ENCODE measurements around the gene CHMP3. TPM values are rescaled to one million over a fixed set of nuclear protein-coding genes. Genes with fewer than 3 reads are reported as not detected.

The CHMP3 gene
- total RNA-seq, 4 donors from 2014 or later: 206 to 236 (median 211) TPM

- WGBS, 2 donors (ENCODE audit: low coverage in 1 of 2): 46 to 60% methylated on average over 3 of the region's 3 CpGs
- Histone ChIP-seq H3K9me3 (no peaks in the 10 kb centered on the region), H3K36me3 (peaks cover 13 to 89% of the 10 kb centered on the region in 2 donors), H3K27ac (peak overlapping the region; percentile 53 to 66 (median 56)), H3K27me3 (no peaks in the 10 kb centered on the region), H3K4me1 (peaks cover 10 to 48% (median 22%) of the 10 kb centered on the region in 3 donors), H3K4me3 (no peak overlapping the region)
- no peak for TF ChIP-seq EP300 (IDR thresholded peaks at IDR 0.05)
- no peak for TF ChIP-seq POLR2AphosphoS5 (IDR thresholded peaks at IDR 0.05)
- no peak for TF ChIP-seq POLR2A (IDR thresholded peaks at IDR 0.05)
- TF ChIP-seq CTCF (IDR thresholded peaks at IDR 0.05): no peak
- peak; percentile 55 for ATAC-seq
These were observed 98.6 kb downstream of the CHMP3 start for GRCh38 chr2:86464652-86465051.

- Histone ChIP-seq H3K36me3 (peaks cover 11 to 93% of the 10 kb centered on the region in 2 donors), H3K4me1 (peaks cover 10 to 47% (median 19%) of the 10 kb centered on the region in 3 donors), H3K4me3 (no peak overlapping the region), H3K27ac (peak overlapping the region in 1 of 4 donors; percentile 18), H3K9me3 (no peaks in the 10 kb centered on the region), H3K27me3 (no peaks in the 10 kb centered on the region)
- no peak for TF ChIP-seq POLR2A (IDR thresholded peaks at IDR 0.05)
- no peak for TF ChIP-seq POLR2AphosphoS5 (IDR thresholded peaks at IDR 0.05)
- no peak for TF ChIP-seq CTCF (IDR thresholded peaks at IDR 0.05)
- TF ChIP-seq EP300 (IDR thresholded peaks at IDR 0.05): no peak
- no peak for ATAC-seq
- WGBS, 2 donors (ENCODE audit: low coverage in 1 of 2): 97 to 100% methylated on average over 3 of the region's 3 CpGs
These were observed 102.0 kb downstream of the CHMP3 start for GRCh38 chr2:86461042-86461743.

- no peak for ATAC-seq
- Histone ChIP-seq H3K27me3 (no peaks in the 10 kb centered on the region), H3K4me1 (peaks cover 7 to 45% (median 8%) of the 10 kb centered on the region in 3 donors), H3K4me3 (no peak overlapping the region), H3K36me3 (peaks cover 12 to 95% of the 10 kb centered on the region in 2 donors), H3K27ac (no peak overlapping the region), H3K9me3 (no peaks in the 10 kb centered on the region)
- TF ChIP-seq POLR2AphosphoS5 (IDR thresholded peaks at IDR 0.05): no peak
- no peak for TF ChIP-seq CTCF (IDR thresholded peaks at IDR 0.05)
- no peak for TF ChIP-seq EP300 (IDR thresholded peaks at IDR 0.05)
- no peak for TF ChIP-seq POLR2A (IDR thresholded peaks at IDR 0.05)
- 83 to 93% methylated on average over 3 of the region's 5 CpGs for WGBS, 2 donors (ENCODE audit: low coverage in 1 of 2)
These were observed 108.1 kb downstream of the CHMP3 start for GRCh38 chr2:86455181-86455580.

- peak overlapping the region; percentile 7 to 26 (median 18) for H3K27ac ChIP-seq
- H3K4me1 ChIP-seq: peaks cover 7 to 55% (median 13%) of the 10 kb centered on the region in 3 donors
- ATAC-seq: no peak
- no peaks in the 10 kb centered on the region for H3K27me3 ChIP-seq
- H3K4me3 ChIP-seq: no peak overlapping the region
- no peaks in the 10 kb centered on the region for H3K9me3 ChIP-seq
- no peak for TF ChIP-seq EP300 (IDR thresholded peaks at IDR 0.05)
- TF ChIP-seq POLR2A (IDR thresholded peaks at IDR 0.05): no peak
- no peak for TF ChIP-seq POLR2AphosphoS5 (IDR thresholded peaks at IDR 0.05)
- no peak for TF ChIP-seq CTCF (IDR thresholded peaks at IDR 0.05)
- H3K36me3 ChIP-seq: peaks cover 15 to 90% of the 10 kb centered on the region in 2 donors
These were observed 109.0 kb downstream of the CHMP3 start for GRCh38 chr2:86454238-86454637.

- no peak for ATAC-seq
- TF ChIP-seq EP300 (IDR thresholded peaks at IDR 0.05): no peak
- no peak for TF ChIP-seq POLR2A (IDR thresholded peaks at IDR 0.05)
- no peak for TF ChIP-seq POLR2AphosphoS5 (IDR thresholded peaks at IDR 0.05)
- no peak for TF ChIP-seq CTCF (IDR thresholded peaks at IDR 0.05)
These were observed 109.4 kb downstream of the CHMP3 start for GRCh38 chr2:86453836-86454235.

More at GRCh38 chr2:86453836-86454235, 109.4 kb downstream of the CHMP3 start:
- H3K4me1 ChIP-seq: peaks cover 10 to 55% (median 14%) of the 10 kb centered on the region in 3 donors
- 0 to 3% methylated on average over 2 of the region's 2 CpGs for WGBS, 2 donors (ENCODE audit: low coverage in 1 of 2)
- peaks cover 15 to 86% of the 10 kb centered on the region in 2 donors for H3K36me3 ChIP-seq
- H3K9me3 ChIP-seq: no peaks in the 10 kb centered on the region
- peak overlapping the region; percentile 7 to 26 (median 18) for H3K27ac ChIP-seq
- H3K4me3 ChIP-seq: no peak overlapping the region
- H3K27me3 ChIP-seq: no peaks in the 10 kb centered on the region

Measured in gastroesophageal sphincter (tissue), 4 donors.